Umbilical cord (tissue), 2 donors: ENCODE results near the gene SFMBT2. TPM values are rescaled to one million over a fixed set of nuclear protein-coding genes. Genes with fewer than 3 reads are reported as not detected.
"Not testable (repeated sequence)": the region's sequence is repeated elsewhere in the genome, so short reads cannot be mapped to it uniquely, and the experiment has no call there.

ENCODE experiments used
- DNase-seq: peaks from one replicate; pipeline ENCODE4 v3.0.0-alpha.2; 2015; ENCODE audit warnings: low spot score
- total RNA-seq: library from RNA; depleted of rRNA; stranded (reverse); fragments of >200 nt; gene quantifications from one replicate; pipeline ENCODE4 v1.2.3, GENCODE V29; 2014; ENCODE audit warnings: low replicate concordance; ENCODE audit not compliant: insufficient read depth

The SFMBT2 gene
- total RNA-seq, 1 donor from 2014 or later: 11.6 TPM

GRCh38 chr10:7401156-7401555 is 9.7 kb downstream of the SFMBT2 start:
- no peak for DNase-seq

DNA sequence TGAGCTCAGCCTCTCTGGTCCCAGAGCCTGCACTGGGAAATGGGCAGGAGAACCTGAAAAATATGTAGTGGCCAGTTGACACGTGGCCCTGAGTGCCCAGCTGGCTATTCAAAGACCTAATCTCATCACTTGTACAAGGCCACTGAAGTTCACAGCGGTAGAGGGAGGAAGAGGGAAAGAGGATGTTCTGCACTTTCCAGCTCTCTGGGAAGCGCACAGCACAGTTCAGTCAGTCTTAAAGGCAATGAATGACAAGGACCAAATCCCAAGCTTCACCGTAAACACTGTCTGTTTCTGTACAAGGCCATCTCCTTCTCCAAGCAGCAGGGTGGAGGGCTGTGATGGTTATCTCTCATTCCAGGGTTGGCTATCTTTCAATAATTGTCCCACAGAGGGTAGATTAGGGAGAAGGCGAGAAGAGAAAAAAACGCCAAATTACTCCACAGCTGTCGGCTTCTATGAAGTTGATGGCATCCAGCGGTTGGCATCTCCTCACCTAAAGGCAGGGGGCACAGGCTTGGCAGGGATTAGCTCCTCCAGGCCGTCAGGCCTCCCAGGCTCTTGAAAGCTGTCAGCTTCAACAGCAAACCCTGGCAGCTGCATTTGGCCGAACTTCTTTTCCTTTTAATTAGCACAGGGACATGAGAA is 10.6 kb downstream of the SFMBT2 start:
- no peak for DNase-seq

- DNase-seq: no peak
These were observed 11.3 kb downstream of the SFMBT2 start for GRCh38 chr10:7399533-7399932.

DNA sequence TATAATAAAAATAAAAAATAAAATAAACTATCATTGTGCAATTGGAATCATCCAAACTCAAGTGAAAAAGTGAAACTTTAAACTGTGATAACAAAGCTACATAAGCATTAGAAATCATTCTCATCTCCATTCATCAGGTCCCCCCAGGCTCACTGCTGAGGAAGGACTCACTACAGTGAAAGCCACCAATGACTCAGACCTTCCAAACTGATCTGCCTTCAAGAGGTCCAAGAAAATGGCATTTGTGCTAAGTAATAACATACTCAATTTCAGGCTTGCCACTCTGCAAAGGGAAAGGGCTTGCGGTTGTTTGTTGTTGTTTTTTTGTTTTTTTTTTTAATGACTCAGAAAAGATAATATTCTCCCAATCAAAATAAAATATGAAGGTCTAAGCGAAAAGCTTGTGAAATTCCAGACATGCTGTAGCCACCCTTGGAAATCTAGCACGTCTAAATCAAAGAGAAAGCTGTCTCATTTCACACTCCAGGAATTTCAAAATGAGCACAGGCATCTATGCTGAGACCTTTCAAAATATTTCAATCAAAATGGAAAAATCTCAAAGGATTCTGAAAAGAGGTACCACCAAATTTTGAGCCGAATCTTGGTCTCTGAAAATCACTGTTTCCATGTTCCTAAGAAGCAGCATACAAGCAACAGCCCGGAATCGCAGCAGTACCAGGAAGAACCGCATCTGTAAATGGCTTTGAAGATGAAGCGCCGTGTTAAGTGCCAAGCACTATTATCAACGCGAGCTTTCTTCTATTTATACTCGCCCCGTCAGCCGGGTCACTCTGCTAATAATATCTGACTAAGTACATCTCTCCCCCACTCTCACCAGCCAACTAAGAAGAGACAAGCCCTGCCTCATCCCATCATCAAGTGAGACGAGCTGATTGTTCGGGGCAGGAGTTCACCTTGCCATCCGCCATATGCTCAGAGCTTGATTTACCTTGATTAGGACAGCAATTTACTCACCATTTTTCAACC is 13.5 kb downstream of the SFMBT2 start:
- no peak for DNase-seq

DNA sequence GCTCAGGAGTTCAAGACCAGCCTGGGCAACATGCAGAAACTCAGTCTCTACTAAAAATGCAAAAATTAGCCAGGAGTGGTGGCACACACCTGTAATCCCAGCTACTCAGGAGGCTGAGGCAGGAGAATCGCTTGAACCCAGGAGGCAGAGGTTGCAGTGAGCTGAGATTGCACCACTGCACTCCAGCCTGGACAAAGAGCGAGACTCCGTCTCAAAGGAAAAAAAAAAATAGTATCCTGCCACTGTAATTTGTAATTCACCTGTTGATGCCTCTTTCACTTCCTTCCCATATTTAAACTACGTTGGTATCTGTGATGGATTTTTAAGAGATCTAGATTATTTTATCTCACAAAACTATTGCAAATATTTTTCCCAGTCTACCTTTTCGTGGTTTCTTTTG is 18.5 kb downstream of the SFMBT2 start:
- not testable (repeated sequence) for DNase-seq

DNA sequence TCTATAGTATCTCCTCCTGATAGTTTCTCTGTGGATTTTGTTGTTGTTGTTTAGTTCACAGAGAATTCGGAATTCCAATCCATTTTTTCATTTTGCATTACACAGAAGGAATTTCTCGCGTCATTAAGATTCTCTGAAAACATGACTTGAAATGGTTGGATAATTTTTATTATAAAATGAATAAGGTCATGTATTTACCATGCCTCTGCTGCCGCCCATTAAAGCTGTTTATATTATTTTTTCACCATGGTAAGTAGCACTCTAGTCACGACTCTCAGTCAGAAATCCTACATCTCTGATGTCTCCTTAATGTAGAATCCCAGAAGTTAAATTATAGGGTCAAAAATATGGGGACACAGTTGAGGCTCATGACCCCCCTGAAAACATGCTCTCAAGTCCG is 19.1 kb downstream of the SFMBT2 start:
- no peak for DNase-seq

DNA sequence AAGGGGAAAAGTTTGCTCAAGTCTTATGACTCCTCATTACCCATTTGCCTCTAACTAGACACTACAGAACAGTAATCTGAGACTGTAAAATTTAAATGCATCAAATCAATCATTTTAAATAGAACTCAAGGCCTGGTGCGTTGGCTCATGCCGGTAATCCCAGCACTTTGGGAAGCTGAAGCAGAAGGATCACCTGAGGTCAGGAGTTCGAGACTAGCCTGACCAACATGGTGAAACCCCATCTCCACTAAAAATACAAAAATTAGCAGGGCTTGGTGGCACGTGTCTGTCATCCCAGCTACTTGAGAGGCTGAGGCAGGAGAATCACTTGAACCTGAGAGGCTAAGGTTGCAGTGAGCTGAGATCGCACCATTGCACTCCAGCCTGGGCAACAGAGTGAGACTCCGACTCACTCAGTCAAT is 20.1 kb downstream of the SFMBT2 start:
- not testable (repeated sequence) for DNase-seq

- no peak for DNase-seq
These were observed 21.0 kb downstream of the SFMBT2 start for GRCh38 chr10:7389844-7390243.

DNA sequence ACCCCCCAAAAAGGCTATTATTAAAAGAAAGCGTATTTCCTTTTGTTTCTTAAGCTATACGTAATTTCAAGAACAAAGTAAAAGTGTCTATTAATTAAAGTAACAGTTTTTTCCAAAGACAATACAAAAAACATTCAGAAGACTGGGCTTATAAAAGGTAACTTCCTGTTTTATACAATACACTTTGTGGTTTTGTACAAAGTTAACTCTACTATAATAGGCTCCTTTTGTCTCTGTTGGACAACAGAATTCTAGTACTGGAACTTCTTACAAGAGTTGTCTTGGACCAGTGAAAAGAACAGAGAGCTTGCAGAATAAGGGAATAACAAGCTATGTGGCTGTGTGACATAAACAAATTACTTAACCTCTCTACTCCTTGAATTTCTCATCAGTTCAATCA is 21.5 kb downstream of the SFMBT2 start:
- no peak for DNase-seq

- DNase-seq: no peak
These were observed 22.2 kb downstream of the SFMBT2 start for GRCh38 chr10:7388602-7389001.

- not testable (repeated sequence) for DNase-seq
These were observed 22.7 kb downstream of the SFMBT2 start for GRCh38 chr10:7388149-7388548.

GRCh38 chr10:7385114-7385513 is 25.7 kb downstream of the SFMBT2 start:
- no peak for DNase-seq

GRCh38 chr10:7383442-7383841 is 27.4 kb downstream of the SFMBT2 start:
- DNase-seq: no peak

GRCh38 chr10:7380704-7381241 is 30.1 kb downstream of the SFMBT2 start:
- no peak for DNase-seq

- no peak for DNase-seq
These were observed 32.0 kb downstream of the SFMBT2 start for GRCh38 chr10:7378602-7379403.

DNA sequence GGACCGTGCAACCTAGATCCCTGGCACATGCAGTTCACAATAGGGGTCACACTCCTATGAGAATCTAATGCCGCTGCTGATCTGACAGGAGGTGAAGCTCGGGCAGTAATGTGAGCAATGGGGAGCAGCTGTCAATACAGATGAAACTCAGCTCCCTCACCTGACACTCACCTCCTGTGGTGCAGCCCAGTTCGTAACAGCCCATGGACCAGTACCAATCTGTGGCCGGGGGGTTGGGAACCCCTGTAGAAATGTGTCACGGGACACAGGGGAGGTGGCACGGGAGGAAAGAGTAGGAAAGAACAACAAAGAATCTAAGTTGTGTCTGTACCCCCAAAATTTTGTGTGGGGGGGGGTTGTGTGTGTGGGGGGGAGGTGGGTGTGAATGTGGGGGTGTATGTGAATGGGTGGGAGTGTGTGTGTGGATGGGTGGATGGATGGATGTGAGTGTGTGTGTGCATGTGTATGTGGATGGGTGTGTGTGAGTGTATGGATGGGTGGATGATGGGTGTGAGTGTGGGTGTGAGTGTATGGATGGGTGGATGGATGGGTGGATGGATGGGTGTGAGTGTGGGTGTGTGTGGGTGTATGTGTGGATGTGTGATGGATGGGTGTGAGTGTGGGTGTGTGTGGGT is 33.1 kb downstream of the SFMBT2 start:
- no peak for DNase-seq

- no peak for DNase-seq
These were observed 36.0 kb downstream of the SFMBT2 start for GRCh38 chr10:7374795-7375194.

DNA sequence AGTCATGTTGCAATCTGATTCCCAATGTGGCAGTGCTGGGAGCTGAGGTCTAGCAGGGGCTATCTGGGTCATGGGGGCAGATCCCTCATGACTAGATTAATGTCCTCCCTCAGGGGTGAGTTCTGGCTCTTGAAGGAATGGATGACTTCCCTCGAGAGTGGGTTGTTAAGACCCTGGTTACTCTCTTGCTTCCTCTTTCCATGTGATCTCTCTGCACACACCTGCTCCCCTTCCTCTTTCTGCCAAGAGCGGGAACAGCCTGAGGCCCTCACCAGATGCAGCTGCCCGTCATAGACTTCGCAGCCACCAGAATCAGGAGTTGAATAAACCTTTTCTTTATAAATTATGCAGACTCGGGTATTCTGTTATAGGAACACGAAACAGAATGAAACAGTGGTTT is 37.8 kb downstream of the SFMBT2 start:
- DNase-seq: no peak

DNA sequence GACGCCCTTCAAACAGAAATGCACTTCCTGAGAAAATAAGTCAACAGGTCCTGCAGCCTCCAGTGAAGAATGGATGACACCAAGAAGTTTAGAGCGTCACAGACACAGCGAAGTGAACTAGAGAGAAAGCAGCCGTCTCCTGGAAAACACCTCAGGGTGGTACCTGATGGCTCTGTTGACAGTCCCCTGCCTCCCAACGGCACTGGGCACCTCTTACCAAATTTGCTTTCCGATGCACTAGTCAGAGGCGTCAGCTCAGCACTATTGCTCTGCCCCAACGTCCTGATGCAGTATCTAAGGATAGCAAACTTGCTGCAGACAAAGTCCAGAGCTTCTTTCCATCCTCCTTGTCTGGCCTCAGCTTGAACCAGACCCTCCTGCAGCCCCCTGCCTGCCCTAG is 38.3 kb downstream of the SFMBT2 start:
- DNase-seq: no peak

GRCh38 chr10:7370511-7370910 is 40.3 kb downstream of the SFMBT2 start:
- DNase-seq: no peak

DNA sequence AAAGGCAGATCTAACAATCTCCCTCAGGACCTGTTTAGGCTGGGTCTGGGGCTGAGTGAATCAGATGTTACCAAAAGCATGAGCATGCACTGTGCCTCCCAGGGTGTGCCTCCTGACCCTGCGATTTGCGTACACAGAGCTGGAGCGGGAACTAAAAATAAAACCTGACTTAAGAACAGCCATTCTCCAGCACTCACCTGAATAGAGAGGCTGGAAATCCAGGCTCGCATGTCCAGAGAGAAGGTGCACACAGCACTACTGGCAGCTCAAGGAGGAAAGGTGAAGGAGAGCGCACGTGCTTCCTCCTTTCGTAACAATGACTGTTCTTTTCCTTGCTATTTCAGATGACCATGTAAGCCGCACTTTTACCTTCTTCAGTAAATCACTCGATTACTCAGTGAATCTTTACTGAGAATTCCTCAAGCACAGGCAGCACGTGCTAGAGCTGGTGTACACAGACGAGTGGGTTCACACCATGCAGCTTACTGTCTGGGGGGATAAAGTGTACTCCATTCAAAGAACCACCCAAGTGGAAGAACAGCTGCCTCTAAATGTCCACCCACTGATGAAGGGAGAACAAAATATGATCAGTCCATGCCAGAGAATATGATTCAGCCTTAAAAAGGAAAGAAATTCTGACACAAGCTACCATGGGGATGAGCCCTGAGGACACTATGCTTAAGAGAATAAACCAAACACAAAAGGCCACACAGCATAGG is 45.6 kb downstream of the SFMBT2 start:
- DNase-seq: no peak
